ENCODE results near the gene PAOX. TPM values are rescaled to one million over a fixed set of nuclear protein-coding genes. Genes with fewer than 3 reads are reported as not detected.

The PAOX gene
- total and polyA plus RNA-seq, 4 donors, result 6.4 to 13.4 (median 9.8) TPM

DNA sequence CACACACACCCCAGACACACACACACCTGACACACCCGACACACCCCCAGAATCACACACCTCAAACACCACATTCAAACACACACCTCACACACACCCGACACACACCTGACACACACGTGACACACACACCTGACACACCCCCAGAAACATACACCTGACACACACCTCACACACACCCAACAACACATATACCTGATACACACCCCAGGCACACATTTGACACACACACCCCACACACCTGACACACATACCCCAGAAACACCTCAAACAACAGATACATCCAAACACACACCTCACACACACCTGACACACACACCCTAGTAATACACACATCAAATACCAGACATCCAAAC lies 41.7 kb upstream of the PAOX start:
- Histone ChIP-seq H3K27ac (ENCODE audit: low read depth, low read length) (no peak overlapping the region), H3K9me3 (ENCODE audit: control insufficient read depth, insufficient read depth, low read length) (no peaks in the 10 kb centered on the region), H3K4me1 (ENCODE audit: control insufficient read depth, insufficient read depth, low read length) (peaks cover 24% of the 10 kb centered on the region), H3K36me3 (ENCODE audit: control insufficient read depth, insufficient read depth, low read length) (peaks cover 12% of the 10 kb centered on the region), H3K4me3 (ENCODE audit: low read depth, low read length) (no peak overlapping the region), H3K27me3 (ENCODE audit: control insufficient read depth, insufficient read depth, low read length) (peaks cover 37% of the 10 kb centered on the region)
- no peak for DNase-seq (ENCODE audit: low read depth in 4 of 6, low spot score in 6 of 6)
- WGBS (ENCODE audit: insufficient coverage), result 83% methylated on average over 3 of the region's 3 CpGs

DNA sequence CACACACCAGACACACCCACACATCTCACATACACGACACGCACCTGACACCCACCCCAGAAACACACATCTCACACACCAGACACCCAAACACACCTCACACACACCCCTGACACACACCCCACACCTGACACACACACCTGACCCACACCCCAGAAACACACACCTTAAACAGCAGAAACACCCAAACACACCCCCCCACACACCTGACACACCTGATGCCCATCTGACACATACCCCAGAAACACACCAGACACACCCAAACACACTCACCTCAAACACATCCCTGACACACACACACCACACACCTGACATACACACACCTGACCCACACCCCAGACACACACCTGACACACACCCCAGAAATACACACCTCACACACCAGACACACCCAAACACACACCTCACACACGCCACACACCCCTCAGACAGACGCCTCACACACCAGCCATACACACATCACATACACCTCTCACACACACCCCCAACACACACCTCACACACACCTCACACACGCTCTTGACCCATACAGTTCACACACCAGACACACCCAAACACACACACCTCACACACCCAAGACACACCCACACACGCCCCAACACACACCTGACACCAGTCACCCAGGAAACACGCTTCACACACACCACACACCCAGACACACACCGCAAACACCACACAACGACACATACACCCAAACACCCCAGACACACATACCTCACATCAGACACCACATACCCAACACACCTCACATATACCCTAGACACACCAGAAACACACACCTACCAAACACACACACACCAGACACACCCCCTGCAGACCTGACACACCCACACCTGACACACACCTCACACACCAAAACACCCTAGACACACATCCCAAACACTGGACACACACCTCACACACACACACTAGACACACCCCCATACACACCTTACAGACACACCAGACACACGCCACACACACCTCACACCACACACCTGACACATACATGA lies 40.7 kb upstream of the PAOX start:
- H3K36me3 ChIP-seq (ENCODE audit: control insufficient read depth, insufficient read depth, low read length), result peaks cover 12% of the 10 kb centered on the region
- no peak overlapping the region for H3K4me3 ChIP-seq (ENCODE audit: low read depth, low read length)
- H3K4me1 ChIP-seq (ENCODE audit: control insufficient read depth, insufficient read depth, low read length), result peaks cover 24% of the 10 kb centered on the region
- peaks cover 33% of the 10 kb centered on the region for H3K27me3 ChIP-seq (ENCODE audit: control insufficient read depth, insufficient read depth, low read length)
- no peak overlapping the region for H3K27ac ChIP-seq (ENCODE audit: low read depth, low read length)
- 89% methylated on average over 10 of the region's 10 CpGs for WGBS (ENCODE audit: insufficient coverage)
- no peak for DNase-seq (ENCODE audit: low read depth in 4 of 6, low spot score in 6 of 6)
- no peaks in the 10 kb centered on the region for H3K9me3 ChIP-seq (ENCODE audit: control insufficient read depth, insufficient read depth, low read length)

GRCh38 chr10:133339708-133340380 lies 39.2 kb upstream of the PAOX start:
- H3K27ac ChIP-seq (ENCODE audit: low read depth, low read length), result no peak overlapping the region
- peaks cover 7% of the 10 kb centered on the region for H3K36me3 ChIP-seq (ENCODE audit: control insufficient read depth, insufficient read depth, low read length)
- H3K27me3 ChIP-seq (ENCODE audit: control insufficient read depth, insufficient read depth, low read length), result peaks cover 27% of the 10 kb centered on the region
- WGBS (ENCODE audit: insufficient coverage), result 87% methylated on average over 13 of the region's 13 CpGs
- H3K4me3 ChIP-seq (ENCODE audit: low read depth, low read length), result no peak overlapping the region
- H3K9me3 ChIP-seq (ENCODE audit: control insufficient read depth, insufficient read depth, low read length), result no peaks in the 10 kb centered on the region
- H3K4me1 ChIP-seq (ENCODE audit: control insufficient read depth, insufficient read depth, low read length), result peaks cover 19% of the 10 kb centered on the region
- no peak for DNase-seq (ENCODE audit: low read depth in 4 of 6, low spot score in 6 of 6)

GRCh38 chr10:133341983-133342382 lies 37.1 kb upstream of the PAOX start:
- Histone ChIP-seq H3K4me3 (ENCODE audit: low read depth, low read length) (no peak overlapping the region), H3K36me3 (ENCODE audit: control insufficient read depth, insufficient read depth, low read length) (peaks cover 3% of the 10 kb centered on the region), H3K27me3 (ENCODE audit: control insufficient read depth, insufficient read depth, low read length) (peaks cover 8% of the 10 kb centered on the region), H3K9me3 (ENCODE audit: control insufficient read depth, insufficient read depth, low read length) (no peaks in the 10 kb centered on the region), H3K4me1 (ENCODE audit: control insufficient read depth, insufficient read depth, low read length) (peaks cover 4% of the 10 kb centered on the region), H3K27ac (ENCODE audit: low read depth, low read length) (no peak overlapping the region)
- 96% methylated on average over 3 of the region's 4 CpGs for WGBS (ENCODE audit: insufficient coverage)
- no peak for DNase-seq (ENCODE audit: low read depth in 4 of 6, low spot score in 6 of 6)

GRCh38 chr10:133342942-133343341 lies 36.1 kb upstream of the PAOX start:
- H3K27me3 ChIP-seq (ENCODE audit: control insufficient read depth, insufficient read depth, low read length), result peaks cover 2% of the 10 kb centered on the region
- no peaks in the 10 kb centered on the region for H3K9me3 ChIP-seq (ENCODE audit: control insufficient read depth, insufficient read depth, low read length)
- no peak for DNase-seq (ENCODE audit: low read depth in 4 of 6, low spot score in 6 of 6)
- H3K4me1 ChIP-seq (ENCODE audit: control insufficient read depth, insufficient read depth, low read length), result peaks cover 5% of the 10 kb centered on the region
- no peak overlapping the region for H3K27ac ChIP-seq (ENCODE audit: low read depth, low read length)
- peaks cover 3% of the 10 kb centered on the region for H3K36me3 ChIP-seq (ENCODE audit: control insufficient read depth, insufficient read depth, low read length)
- H3K4me3 ChIP-seq (ENCODE audit: low read depth, low read length), result no peak overlapping the region
- 80% methylated on average over 8 of the region's 8 CpGs for WGBS (ENCODE audit: insufficient coverage)

DNA sequence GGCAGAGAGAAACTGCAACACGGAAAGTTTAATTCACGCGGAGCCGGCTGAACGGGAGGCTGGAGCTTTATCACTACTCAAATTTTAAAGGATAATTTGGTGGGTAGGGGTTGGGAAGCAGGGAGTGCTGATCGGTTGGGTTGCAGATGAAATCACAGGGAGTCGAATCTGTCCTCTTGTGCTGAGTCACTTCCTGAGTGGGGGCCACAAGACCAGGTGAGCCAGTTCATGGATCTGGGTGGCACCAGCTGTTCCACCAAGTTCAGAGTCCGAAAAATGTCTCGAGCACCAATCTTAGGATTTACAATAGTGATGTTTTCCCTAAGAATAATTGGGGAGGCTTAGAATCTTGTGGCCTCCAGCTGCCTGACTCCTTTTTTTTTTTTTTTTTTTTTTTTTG lies 35.5 kb upstream of the PAOX start:
- Histone ChIP-seq H3K27me3 (ENCODE audit: control insufficient read depth, insufficient read depth, low read length) (peaks cover 2% of the 10 kb centered on the region), H3K4me3 (ENCODE audit: low read depth, low read length) (no peak overlapping the region), H3K36me3 (ENCODE audit: control insufficient read depth, insufficient read depth, low read length) (peaks cover 3% of the 10 kb centered on the region), H3K27ac (ENCODE audit: low read depth, low read length) (no peak overlapping the region), H3K9me3 (ENCODE audit: control insufficient read depth, insufficient read depth, low read length) (no peaks in the 10 kb centered on the region), H3K4me1 (ENCODE audit: control insufficient read depth, insufficient read depth, low read length) (peaks cover 5% of the 10 kb centered on the region)
- WGBS (ENCODE audit: insufficient coverage), result 78% methylated on average over 4 of the region's 9 CpGs
- no peak for DNase-seq (ENCODE audit: low read depth in 4 of 6, low spot score in 6 of 6)

GRCh38 chr10:133344236-133344635 lies 34.8 kb upstream of the PAOX start:
- DNase-seq (ENCODE audit: low read depth in 4 of 6, low spot score in 6 of 6), result no peak
- H3K36me3 ChIP-seq (ENCODE audit: control insufficient read depth, insufficient read depth, low read length), result peaks cover 3% of the 10 kb centered on the region
- H3K27ac ChIP-seq (ENCODE audit: low read depth, low read length), result no peak overlapping the region
- H3K4me3 ChIP-seq (ENCODE audit: low read depth, low read length), result no peak overlapping the region
- no peaks in the 10 kb centered on the region for H3K9me3 ChIP-seq (ENCODE audit: control insufficient read depth, insufficient read depth, low read length)
- peaks cover 5% of the 10 kb centered on the region for H3K4me1 ChIP-seq (ENCODE audit: control insufficient read depth, insufficient read depth, low read length)
- 66% methylated on average over 5 of the region's 5 CpGs for WGBS (ENCODE audit: insufficient coverage)
- H3K27me3 ChIP-seq (ENCODE audit: control insufficient read depth, insufficient read depth, low read length), result peaks cover 2% of the 10 kb centered on the region

DNA sequence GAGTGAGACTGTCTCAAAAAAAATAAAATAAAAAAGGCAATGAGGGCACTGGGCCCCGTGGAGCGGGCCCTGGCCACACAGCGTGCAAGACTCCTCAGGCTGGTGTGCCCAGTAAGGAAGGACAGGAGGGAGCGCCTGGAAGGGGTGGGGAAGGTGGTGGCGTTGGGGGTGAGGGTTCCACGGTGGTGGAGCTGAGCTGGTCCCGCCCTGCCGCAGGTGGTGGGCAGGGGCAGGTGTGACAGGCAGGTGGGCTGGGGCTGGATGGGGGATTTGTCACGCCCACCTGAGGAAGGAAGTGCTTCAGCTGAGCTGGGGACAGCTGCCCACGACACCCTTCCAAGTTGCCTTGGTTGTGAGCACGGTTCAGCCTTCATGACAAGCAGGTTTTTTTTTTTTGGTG lies 32.6 kb upstream of the PAOX start:
- no peaks in the 10 kb centered on the region for H3K9me3 ChIP-seq (ENCODE audit: control insufficient read depth, insufficient read depth, low read length)
- H3K27ac ChIP-seq (ENCODE audit: low read depth, low read length), result no peak overlapping the region
- peaks cover 5% of the 10 kb centered on the region for H3K4me1 ChIP-seq (ENCODE audit: control insufficient read depth, insufficient read depth, low read length)
- H3K27me3 ChIP-seq (ENCODE audit: control insufficient read depth, insufficient read depth, low read length), result peaks cover 2% of the 10 kb centered on the region
- H3K36me3 ChIP-seq (ENCODE audit: control insufficient read depth, insufficient read depth, low read length), result no peaks in the 10 kb centered on the region
- no peak for DNase-seq (ENCODE audit: low read depth in 4 of 6, low spot score in 6 of 6)
- 67% methylated on average over 10 of the region's 11 CpGs for WGBS (ENCODE audit: insufficient coverage)
- H3K4me3 ChIP-seq (ENCODE audit: low read depth, low read length), result no peak overlapping the region

GRCh38 chr10:133347710-133348517 lies 31.1 kb upstream of the PAOX start:
- Histone ChIP-seq H3K4me3 (ENCODE audit: low read depth, low read length) (no peak overlapping the region), H3K27ac (ENCODE audit: low read depth, low read length) (no peak overlapping the region), H3K36me3 (ENCODE audit: control insufficient read depth, insufficient read depth, low read length) (no peaks in the 10 kb centered on the region), H3K4me1 (ENCODE audit: control insufficient read depth, insufficient read depth, low read length) (peaks cover 5% of the 10 kb centered on the region), H3K9me3 (ENCODE audit: control insufficient read depth, insufficient read depth, low read length) (no peaks in the 10 kb centered on the region), H3K27me3 (ENCODE audit: control insufficient read depth, insufficient read depth, low read length) (no peaks in the 10 kb centered on the region)
- no peak for DNase-seq (ENCODE audit: low read depth in 4 of 6, low spot score in 6 of 6)
- WGBS (ENCODE audit: insufficient coverage), result 65% methylated on average over 12 of the region's 16 CpGs

Data from spinal cord (tissue), 10 donors.